ENCODE measurements around the gene DMC1. TPM values are rescaled to one million over a fixed set of nuclear protein-coding genes. Genes with fewer than 3 reads are reported as not detected.

DMC1 gene
- total and polyA plus RNA-seq, 9 of the 15 experiments (the other 6 are each of a cell fraction or from before 2014, with no cell fraction given), result 5.5 to 55.5 (median 9.8) TPM

- H3K9me1 ChIP-seq (ENCODE audit: control insufficient read depth, insufficient read depth, low read length), result no peaks in the 10 kb centered on the region
- H3K9me3 ChIP-seq (replicated peaks; ENCODE audit: control insufficient read depth, insufficient read depth, low read depth, low read length), result no peaks in the 10 kb centered on the region
- H3K36me3 ChIP-seq (ENCODE audit: control insufficient read depth, insufficient read depth, low read length), result no peaks in the 10 kb centered on the region
- H3K4me3 ChIP-seq, result peak overlapping the region; percentile 51
- peak overlapping the region; percentile 80 for H3K4me2 ChIP-seq (ENCODE audit: insufficient read depth, low read length)
- ChIA-PET CTCF (ENCODE audit: low intra/inter-chr PET ratio) (no interaction called here), POLR2A (interaction anchor here (0.6 kb wide), 1 partner anchor 29 kb away, joined by 3 read pairs; no protein-coding TSS in a partner anchor)
- 8% methylated on average over 14 of the region's 14 CpGs for WGBS (ENCODE audit: insufficient coverage, low coverage, missing lambda C conversion rate)
- no peaks in the 10 kb centered on the region for H3K27me3 ChIP-seq (ENCODE audit: control insufficient read depth in 2 of 2, insufficient read depth in 2 of 2, low read length in 2 of 2)
- intact Hi-C loops (cut with micrococcal nuclease), result loop anchor here (5.0 to 10.0 kb wide), 4 partner anchors 59 to 519 kb away; no protein-coding TSS in a partner anchor
- TSS peak; percentile 91 for BruUV-seq (replicated peaks)
- H2AFZ ChIP-seq (ENCODE audit: low read depth, low read length), result peak overlapping the region; percentile 98
- H3K9ac ChIP-seq (ENCODE audit: insufficient read depth in 1 of 2, low read depth in 2 of 2, low read length in 2 of 2), result peak overlapping the region; percentile 76 to 90
- H3K4me1 ChIP-seq (replicated peaks in 1 of 2; ENCODE audit: control insufficient read depth in 2 of 2, insufficient read depth in 2 of 2, low read length in 2 of 2), result peaks cover 4 to 8% of the 10 kb centered on the region in 2 experiments; a peak in 4 of 5 replicates
- DNase-seq (ENCODE audit: extremely low read depth in 1 of 4, low spot score in 3 of 4) (peak in 1 of 4 experiments; percentile 41), FAIRE-seq (no peak), ATAC-seq (0 out of 3 replicates have a peak, but pooled peaks have one; percentile 6)
- H3K27ac ChIP-seq (ENCODE audit: extremely low read depth, low read depth, low read length), result peak overlapping the region; percentile 84
- H3K79me2 ChIP-seq (ENCODE audit: control insufficient read depth, insufficient read depth, low read length), result peaks cover 8% of the 10 kb centered on the region; the same call in 2 of the 3 replicates
- in situ Hi-C loops (cut with MboI), result loop anchor here (10.0 kb wide), 1 partner anchor 466 kb away; no protein-coding TSS in a partner anchor
- H4K20me1 ChIP-seq (replicated peaks; ENCODE audit: control insufficient read depth, insufficient read depth, low read length), result no peaks in the 10 kb centered on the region
- TF ChIP-seq CEBPG (CRISPR knock-in tag; IDR thresholded peaks at IDR 0.05) (no peak), CEBPG (tag; conservative IDR thresholded peaks at IDR 0.05 in 1 of 2, IDR thresholded peaks at IDR 0.05 in 1 of 2) (no peak), SAFB2 (IDR thresholded peaks at IDR 0.05; ENCODE audit: borderline replicate concordance, low read depth, low read length, severe bottlenecking) (no peak), NBN (IDR thresholded peaks at IDR 0.05; ENCODE audit: low read depth) (no peak), ZNF324 (CRISPR knock-in tag; IDR thresholded peaks at IDR 0.05) (no peak), FOXJ3 (CRISPR knock-in tag; IDR thresholded peaks at IDR 0.05) (no peak), MCM7 (IDR thresholded peaks at IDR 0.05) (no peak), ZNF212 (CRISPR knock-in tag; IDR thresholded peaks at IDR 0.05) (no peak), FUS (optimal IDR thresholded peaks at IDR 0.05; ENCODE audit: low read depth, low read length) (no peak), CBX1 (IDR thresholded peaks at IDR 0.05; ENCODE audit: low read depth) (no peak), EGR1 (conservative IDR thresholded peaks at IDR 0.05) (no peak), EP400 (IDR thresholded peaks at IDR 0.05) (no peak), DNMT1 (IDR thresholded peaks at IDR 0.05) (no peak), GATAD2A (IDR thresholded peaks at IDR 0.05) (no peak), RAD21 (CRISPR knock-in tag; conservative IDR thresholded peaks at IDR 0.05 in 1 of 2, IDR thresholded peaks at IDR 0.05 in 1 of 2) (0 out of 4 replicates have a peak, but pooled peaks of 1 of the 2 experiments have one; percentile 3), HDAC2 (IDR thresholded peaks at IDR 0.05) (0 out of 2 replicates have a peak, but pooled peaks have one; percentile 6), HDGF (IDR thresholded peaks at IDR 0.05) (no peak), SRSF3 (IDR thresholded peaks at IDR 0.05; ENCODE audit: insufficient read depth, low read length) (no peak)
- TF ChIP-seq, protein P1, sequence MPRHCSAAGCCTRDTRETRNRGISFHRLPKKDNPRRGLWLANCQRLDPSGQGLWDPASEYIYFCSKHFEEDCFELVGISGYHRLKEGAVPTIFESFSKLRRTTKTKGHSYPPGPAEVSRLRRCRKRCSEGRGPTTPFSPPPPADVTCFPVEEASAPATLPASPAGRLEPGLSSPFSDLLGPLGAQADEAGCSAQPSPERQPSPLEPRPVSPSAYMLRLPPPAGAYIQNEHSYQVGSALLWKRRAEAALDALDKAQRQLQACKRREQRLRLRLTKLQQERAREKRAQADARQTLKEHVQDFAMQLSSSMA (CRISPR knock-in tag; IDR thresholded peaks at IDR 0.05), result no peak
- TF ChIP-seq, protein P2, sequence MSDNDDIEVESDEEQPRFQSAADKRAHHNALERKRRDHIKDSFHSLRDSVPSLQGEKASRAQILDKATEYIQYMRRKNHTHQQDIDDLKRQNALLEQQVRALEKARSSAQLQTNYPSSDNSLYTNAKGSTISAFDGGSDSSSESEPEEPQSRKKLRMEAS (CRISPR knock-in tag; IDR thresholded peaks at IDR 0.05), result 0 out of 2 replicates have a peak, but pooled peaks have one; percentile 22
- TF ChIP-seq, protein P3, sequence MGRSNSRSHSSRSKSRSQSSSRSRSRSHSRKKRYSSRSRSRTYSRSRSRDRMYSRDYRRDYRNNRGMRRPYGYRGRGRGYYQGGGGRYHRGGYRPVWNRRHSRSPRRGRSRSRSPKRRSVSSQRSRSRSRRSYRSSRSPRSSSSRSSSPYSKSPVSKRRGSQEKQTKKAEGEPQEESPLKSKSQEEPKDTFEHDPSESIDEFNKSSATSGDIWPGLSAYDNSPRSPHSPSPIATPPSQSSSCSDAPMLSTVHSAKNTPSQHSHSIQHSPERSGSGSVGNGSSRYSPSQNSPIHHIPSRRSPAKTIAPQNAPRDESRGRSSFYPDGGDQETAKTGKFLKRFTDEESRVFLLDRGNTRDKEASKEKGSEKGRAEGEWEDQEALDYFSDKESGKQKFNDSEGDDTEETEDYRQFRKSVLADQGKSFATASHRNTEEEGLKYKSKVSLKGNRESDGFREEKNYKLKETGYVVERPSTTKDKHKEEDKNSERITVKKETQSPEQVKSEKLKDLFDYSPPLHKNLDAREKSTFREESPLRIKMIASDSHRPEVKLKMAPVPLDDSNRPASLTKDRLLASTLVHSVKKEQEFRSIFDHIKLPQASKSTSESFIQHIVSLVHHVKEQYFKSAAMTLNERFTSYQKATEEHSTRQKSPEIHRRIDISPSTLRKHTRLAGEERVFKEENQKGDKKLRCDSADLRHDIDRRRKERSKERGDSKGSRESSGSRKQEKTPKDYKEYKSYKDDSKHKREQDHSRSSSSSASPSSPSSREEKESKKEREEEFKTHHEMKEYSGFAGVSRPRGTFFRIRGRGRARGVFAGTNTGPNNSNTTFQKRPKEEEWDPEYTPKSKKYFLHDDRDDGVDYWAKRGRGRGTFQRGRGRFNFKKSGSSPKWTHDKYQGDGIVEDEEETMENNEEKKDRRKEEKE (IDR thresholded peaks at IDR 0.05; ENCODE audit: borderline replicate concordance in 1 of 2, control insufficient read depth in 1 of 2, low read depth in 2 of 2, low read length in 1 of 2), result no peak
Observed at GRCh38 chr22:38570779-38571364, 889 bp upstream of the DMC1 start.

All from K562 (cell line).